Astrocyte (in vitro differentiated cells and primary cell): ENCODE data around the gene SUN3. TPM values are rescaled to one million over a fixed set of nuclear protein-coding genes. Genes with fewer than 3 reads are reported as not detected.

Source experiments
- DNase-seq: peaks from one replicate; pipeline ENCODE4 v3.0.0-alpha.2; 2010; ENCODE audit warnings: low read depth
- FAIRE-seq: peaks from 2 replicates; lab custom pipeline; 2011; peaks lifted over from hg19 to GRCh38; lab: Jason Lieb, UNC
- H2AFZ ChIP-seq: 2 replicates; pipeline ENCODE4 v1.6.0; 2012; ENCODE audit warnings: low read depth, low read length, inconsistent platforms
- H3K27ac ChIP-seq: 2 replicates; pipeline ENCODE4 v1.5.1; 2011; ENCODE audit warnings: low read depth, low read length, inconsistent platforms
- H3K27me3 ChIP-seq: 2 replicates; pipeline ENCODE4 v1.6.0; 2011; ENCODE audit warnings: low read length, inconsistent platforms; ENCODE audit not compliant: insufficient read depth
- H3K36me3 ChIP-seq: 2 replicates; pipeline ENCODE4 v1.5.1; 2011; ENCODE audit warnings: low read length, inconsistent platforms; ENCODE audit not compliant: insufficient read depth
- H3K4me1 ChIP-seq: 2 replicates; pipeline ENCODE4 v1.5.1; 2011; ENCODE audit warnings: low read length, inconsistent platforms; ENCODE audit not compliant: insufficient read depth
- H3K4me2 ChIP-seq: 2 replicates; pipeline ENCODE4 v1.6.0; 2012; ENCODE audit warnings: low read length, inconsistent platforms
- H3K4me3 ChIP-seq: 2 replicates; pipeline ENCODE4 v1.5.1; 2011; ENCODE audit warnings: low read depth, mild to moderate bottlenecking, low read length, inconsistent platforms; ENCODE audit not compliant: insufficient read depth
- H3K79me2 ChIP-seq: 2 replicates; pipeline ENCODE4 v1.6.0; 2012; ENCODE audit warnings: mild to moderate bottlenecking, low read length, inconsistent platforms; ENCODE audit not compliant: insufficient read depth
- H3K9ac ChIP-seq: 2 replicates; pipeline ENCODE4 v1.6.0; 2012; ENCODE audit warnings: mild to moderate bottlenecking, low read length, inconsistent platforms
- H3K9me3 ChIP-seq: 2 replicates; pipeline ENCODE4 v1.5.1; 2012; ENCODE audit warnings: low read depth, mild to moderate bottlenecking, low read length, inconsistent platforms; ENCODE audit not compliant: insufficient read depth
- H4K20me1 ChIP-seq: 2 replicates; pipeline ENCODE4 v1.6.0; 2012; ENCODE audit warnings: low read length, inconsistent platforms; ENCODE audit not compliant: insufficient read depth
- H3K27ac Mint-ChIP-seq: one replicate; pipeline ENCODE4 v1.8.0; 2021; ENCODE audit warnings: mild to moderate bottlenecking, mixed read lengths; ENCODE audit not compliant: unreplicated experiment
- H3K27me3 Mint-ChIP-seq: one replicate; pipeline ENCODE4 v1.8.0; 2021; ENCODE audit warnings: low read depth, mixed read lengths; ENCODE audit not compliant: unreplicated experiment
- H3K36me3 Mint-ChIP-seq: one replicate; pipeline ENCODE4 v1.8.0; 2021; ENCODE audit warnings: low read depth, mixed read lengths; ENCODE audit not compliant: unreplicated experiment
- H3K4me1 Mint-ChIP-seq: one replicate; pipeline ENCODE4 v1.8.0; 2021; ENCODE audit warnings: low read depth, mixed read lengths; ENCODE audit not compliant: unreplicated experiment
- H3K4me3 Mint-ChIP-seq: one replicate; pipeline ENCODE4 v1.8.0; 2021; ENCODE audit warnings: mild to moderate bottlenecking, moderate library complexity, mixed read lengths; ENCODE audit not compliant: unreplicated experiment
- H3K9me3 Mint-ChIP-seq: one replicate; pipeline ENCODE4 v1.8.0; 2021; ENCODE audit warnings: mild to moderate bottlenecking, mixed read lengths; ENCODE audit not compliant: unreplicated experiment
- EZH2 ChIP-seq: IDR thresholded peaks from 2 replicates; pipeline ENCODE4 v1.6.1; 2012; ENCODE audit warnings: mild to moderate bottlenecking, low read length, inconsistent platforms; ENCODE audit not compliant: insufficient read depth
- total RNA-seq: library from RNA; stranded (reverse); gene quantifications from 2 replicates; pipeline ENCODE4 v1.2.1, GENCODE V29; 2021
- TF ChIP-seq, protein P1 (sequence below): IDR thresholded peaks from 2 replicates; pipeline ENCODE4 v1.5.1; 2011; ENCODE audit warnings: low read depth, mild to moderate bottlenecking, inconsistent platforms, low read length, moderate library complexity; ENCODE audit not compliant: insufficient read depth

The SUN3 gene
- total RNA-seq, 1 donor from 2014 or later, result not detected

- no peaks in the 10 kb centered on the region for H3K27me3 Mint-ChIP-seq
- H3K36me3 ChIP-seq, result no peaks in the 10 kb centered on the region
- H3K79me2 ChIP-seq, result no peaks in the 10 kb centered on the region
- TF ChIP-seq, protein P1, sequence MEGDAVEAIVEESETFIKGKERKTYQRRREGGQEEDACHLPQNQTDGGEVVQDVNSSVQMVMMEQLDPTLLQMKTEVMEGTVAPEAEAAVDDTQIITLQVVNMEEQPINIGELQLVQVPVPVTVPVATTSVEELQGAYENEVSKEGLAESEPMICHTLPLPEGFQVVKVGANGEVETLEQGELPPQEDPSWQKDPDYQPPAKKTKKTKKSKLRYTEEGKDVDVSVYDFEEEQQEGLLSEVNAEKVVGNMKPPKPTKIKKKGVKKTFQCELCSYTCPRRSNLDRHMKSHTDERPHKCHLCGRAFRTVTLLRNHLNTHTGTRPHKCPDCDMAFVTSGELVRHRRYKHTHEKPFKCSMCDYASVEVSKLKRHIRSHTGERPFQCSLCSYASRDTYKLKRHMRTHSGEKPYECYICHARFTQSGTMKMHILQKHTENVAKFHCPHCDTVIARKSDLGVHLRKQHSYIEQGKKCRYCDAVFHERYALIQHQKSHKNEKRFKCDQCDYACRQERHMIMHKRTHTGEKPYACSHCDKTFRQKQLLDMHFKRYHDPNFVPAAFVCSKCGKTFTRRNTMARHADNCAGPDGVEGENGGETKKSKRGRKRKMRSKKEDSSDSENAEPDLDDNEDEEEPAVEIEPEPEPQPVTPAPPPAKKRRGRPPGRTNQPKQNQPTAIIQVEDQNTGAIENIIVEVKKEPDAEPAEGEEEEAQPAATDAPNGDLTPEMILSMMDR, result no peak
- TF ChIP-seq EZH2, result no peak
- no peaks in the 10 kb centered on the region for H3K9me3 Mint-ChIP-seq
- no peaks in the 10 kb centered on the region for H4K20me1 ChIP-seq
- H3K4me1 Mint-ChIP-seq, result peaks cover 25% of the 10 kb centered on the region
- H3K9ac ChIP-seq, result no peak overlapping the region
- DNase-seq (no peak), FAIRE-seq (no peak)
- peaks cover 2% of the 10 kb centered on the region for H3K36me3 Mint-ChIP-seq
- no peak overlapping the region for H3K27ac ChIP-seq
- no peak overlapping the region for H3K4me3 Mint-ChIP-seq
- no peak overlapping the region for H3K27ac Mint-ChIP-seq
- H3K27me3 ChIP-seq, result no peaks in the 10 kb centered on the region
- no peak overlapping the region for H2AFZ ChIP-seq
- H3K9me3 ChIP-seq, result no peaks in the 10 kb centered on the region
- H3K4me3 ChIP-seq, result no peak overlapping the region
- no peak overlapping the region for H3K4me2 ChIP-seq
- H3K4me1 ChIP-seq, result peaks cover 21% of the 10 kb centered on the region
Measured at GRCh38 chr7:47937711-47938573, 91.0 kb downstream of the SUN3 start.

Other genes starting within 250 kb of the SUN3 start
- gene PKD1L1, start 80.6 kb downstream of the SUN3 start, total RNA-seq, result 0.31 and 0.39 TPM in 2 replicates
- gene HUS1, start 49.5 kb downstream of the SUN3 start, total RNA-seq, result 31.0 and 34.4 TPM in 2 replicates
- not detected in 2 replicates for gene C7orf57, start 6.4 kb upstream of the SUN3 start, total RNA-seq
- 33.6 and 54.2 TPM in 2 replicates for gene UPP1, start 60.2 kb upstream of the SUN3 start, total RNA-seq
- gene ABCA13, start 142.4 kb upstream of the SUN3 start, total RNA-seq, result 0.34 and 0.38 TPM in 2 replicates